ENCODE data around the gene CNOT8.
"Not testable (repeated sequence)": the region's sequence is repeated elsewhere in the genome, so short reads cannot be mapped to it uniquely, and the experiment has no call there.

CNOT8 gene

GRCh38 chr5:154858297-154858971, at the start of gene CNOT8:
CNOT8 (plus strand) TSS chr5:154858627; CDS start chr5:154863279, 4,652 bp downstream.
- H3K4me3 ChIP-seq (ENCODE audit: low read depth, low read length) = peak within 1 kb of the TSS; percentile 94

GRCh38 chr5:154811239-154811638, 47.2 kb upstream of the CNOT8 start:
- no peak overlapping the region for H3K4me3 ChIP-seq (ENCODE audit: low read depth, low read length)

GRCh38 chr5:154811653-154812465, 46.6 kb upstream of the CNOT8 start:
- no peak overlapping the region for H3K4me3 ChIP-seq (ENCODE audit: low read depth, low read length)

DNA sequence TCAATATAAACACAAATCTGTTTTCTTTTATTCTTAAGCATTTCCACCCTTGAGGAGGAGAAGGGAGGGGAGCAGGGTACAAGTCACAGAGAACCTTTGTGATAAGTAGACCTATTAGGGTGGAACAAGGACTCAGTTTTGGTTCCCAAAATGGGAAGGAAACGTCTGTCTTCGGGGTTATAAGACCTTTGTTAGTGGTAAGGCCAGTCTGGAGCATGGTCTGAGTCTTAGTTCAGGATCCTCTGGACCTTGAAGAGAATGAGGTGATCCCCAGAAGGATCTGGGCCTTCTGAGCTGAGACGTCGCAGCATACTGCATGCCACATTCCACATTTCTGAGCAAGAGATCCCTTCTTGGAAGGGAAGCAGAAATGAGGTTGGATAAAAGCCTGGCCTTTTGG, 45.3 kb upstream of the CNOT8 start:
- H3K4me3 ChIP-seq (ENCODE audit: low read depth, low read length) = no peak overlapping the region

- no peak overlapping the region for H3K4me3 ChIP-seq (ENCODE audit: low read depth, low read length)
Measured at GRCh38 chr5:154813736-154814135, 44.7 kb upstream of the CNOT8 start.

- no peak overlapping the region for H3K4me3 ChIP-seq (ENCODE audit: low read depth, low read length)
Measured at GRCh38 chr5:154815025-154815424, 43.4 kb upstream of the CNOT8 start.

- H3K4me3 ChIP-seq (ENCODE audit: low read depth, low read length) = no peak overlapping the region
Measured at GRCh38 chr5:154815684-154816247, 42.7 kb upstream of the CNOT8 start.

DNA sequence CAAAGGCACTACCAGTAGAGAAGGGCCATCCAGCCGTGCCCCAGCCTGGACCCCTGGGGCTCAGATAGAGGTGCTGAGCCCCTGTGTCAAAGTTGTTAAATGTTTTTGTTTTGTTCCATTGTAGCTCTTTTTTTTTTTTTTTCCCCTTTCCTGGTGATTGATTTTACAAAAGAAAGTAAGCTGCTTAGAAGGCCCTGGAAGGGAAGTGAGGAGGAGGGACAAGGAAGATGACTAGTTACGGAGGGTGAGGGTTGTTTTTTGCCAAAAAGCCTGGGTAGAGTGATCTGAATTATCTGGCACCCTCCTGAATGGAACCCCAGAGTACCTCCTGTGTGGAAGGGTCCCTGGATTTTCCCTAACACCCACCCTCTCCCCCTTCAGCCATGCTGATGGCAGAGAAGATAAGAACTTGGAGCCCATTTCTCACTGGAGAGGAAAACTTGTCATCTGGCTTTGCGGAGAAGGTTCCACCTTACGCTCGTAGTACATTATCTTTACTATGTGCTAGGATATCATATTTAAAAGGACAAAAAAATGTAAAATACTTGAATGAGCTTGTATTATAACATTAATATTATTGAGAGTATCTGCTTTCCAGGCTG, 41.4 kb upstream of the CNOT8 start:
- no peak overlapping the region for H3K4me3 ChIP-seq (ENCODE audit: low read depth, low read length)

- H3K4me3 ChIP-seq (ENCODE audit: low read depth, low read length) = no peak overlapping the region
Measured at GRCh38 chr5:154817815-154818214, 40.6 kb upstream of the CNOT8 start.

GRCh38 chr5:154818471-154819116, 39.8 kb upstream of the CNOT8 start:
- no peak overlapping the region for H3K4me3 ChIP-seq (ENCODE audit: low read depth, low read length)

- H3K4me3 ChIP-seq (ENCODE audit: low read depth, low read length) = no peak overlapping the region
Measured at GRCh38 chr5:154819546-154819945, 38.9 kb upstream of the CNOT8 start.

DNA sequence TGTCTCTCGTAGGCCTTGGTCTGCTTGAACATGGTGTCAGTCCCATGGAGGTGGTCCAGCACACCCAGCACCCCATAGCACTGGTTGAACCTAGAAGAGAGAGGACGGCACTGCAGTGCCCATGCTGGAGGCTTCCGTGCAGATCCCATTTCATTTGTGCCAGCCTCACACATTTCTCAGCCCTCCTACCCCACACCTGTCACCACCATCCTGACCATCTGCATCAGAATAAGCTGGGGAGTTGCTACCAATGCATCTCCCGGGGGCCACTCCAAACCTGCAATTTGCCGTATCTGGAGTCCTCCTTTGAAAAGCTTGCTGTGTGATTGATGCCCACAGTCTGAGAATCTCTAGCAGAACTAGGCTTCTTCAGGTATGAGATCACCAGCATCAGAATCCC, 38.0 kb upstream of the CNOT8 start:
- H3K4me3 ChIP-seq (ENCODE audit: low read depth, low read length) = no peak overlapping the region

- not testable (repeated sequence) for H3K4me3 ChIP-seq (ENCODE audit: low read depth, low read length)
Measured at GRCh38 chr5:154822896-154823295, 35.5 kb upstream of the CNOT8 start.

- no peak overlapping the region for H3K4me3 ChIP-seq (ENCODE audit: low read depth, low read length)
Measured at GRCh38 chr5:154823605-154824004, 34.8 kb upstream of the CNOT8 start.

- H3K4me3 ChIP-seq (ENCODE audit: low read depth, low read length) = no peak overlapping the region
Measured at GRCh38 chr5:154824070-154824469, 34.4 kb upstream of the CNOT8 start.

- H3K4me3 ChIP-seq (ENCODE audit: low read depth, low read length) = no peak overlapping the region
Measured at GRCh38 chr5:154829181-154829588, 29.2 kb upstream of the CNOT8 start.

DNA sequence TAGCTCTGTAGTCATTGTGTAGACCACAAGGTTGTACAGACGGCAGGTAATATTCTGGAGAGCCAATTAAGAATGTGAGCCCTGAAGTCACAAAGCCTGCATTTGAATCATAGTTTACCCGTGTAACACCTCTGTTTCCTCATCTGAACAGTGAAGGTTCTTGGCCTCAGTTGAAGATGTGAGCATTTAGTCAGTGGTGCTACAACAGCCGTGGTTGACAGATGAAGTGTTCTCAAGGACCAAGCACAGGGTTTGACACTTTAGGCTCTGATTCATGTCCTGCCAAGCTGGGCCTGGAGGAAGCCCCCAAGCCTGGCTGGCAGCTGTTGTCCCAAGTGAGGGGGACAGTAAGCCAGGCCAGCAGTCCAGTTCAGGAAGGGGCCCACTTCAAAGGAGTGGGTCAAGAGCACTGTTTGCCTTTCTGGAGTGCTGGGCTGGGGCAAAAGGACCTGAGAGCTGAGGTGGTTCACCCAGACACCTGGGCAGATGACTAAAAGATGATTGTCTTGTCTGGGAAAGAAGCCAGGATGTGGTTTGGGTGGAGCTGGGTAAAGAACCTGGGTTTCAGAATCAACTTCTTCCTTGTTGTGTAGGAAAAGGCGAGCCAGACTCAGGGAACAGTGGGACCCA, 28.7 kb upstream of the CNOT8 start:
- no peak overlapping the region for H3K4me3 ChIP-seq (ENCODE audit: low read depth, low read length)

- no peak overlapping the region for H3K4me3 ChIP-seq (ENCODE audit: low read depth, low read length)
Measured at GRCh38 chr5:154830219-154830595, 28.2 kb upstream of the CNOT8 start.

- H3K4me3 ChIP-seq (ENCODE audit: low read depth, low read length) = no peak overlapping the region
Measured at GRCh38 chr5:154830596-154830995, 27.8 kb upstream of the CNOT8 start.

DNA sequence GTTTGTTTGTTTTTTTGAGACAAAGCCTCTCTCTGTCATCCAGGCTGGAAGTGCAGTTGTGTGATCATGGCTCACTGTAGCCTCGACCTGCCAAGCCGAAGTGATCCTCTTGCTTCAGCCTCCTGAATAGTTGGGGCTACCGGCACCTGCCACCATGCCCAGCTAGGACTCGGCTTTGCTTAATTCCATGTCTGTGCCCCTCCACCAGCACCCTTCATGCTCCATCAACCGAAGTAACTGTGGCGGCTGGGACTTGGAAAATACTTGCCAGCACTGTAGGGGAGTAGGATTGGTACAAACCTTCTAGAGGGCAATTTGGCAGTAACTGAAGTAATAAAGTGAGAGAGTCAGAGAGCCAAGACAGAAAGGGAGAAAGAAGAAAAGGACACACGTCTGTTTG, 27.0 kb upstream of the CNOT8 start:
- no peak overlapping the region for H3K4me3 ChIP-seq (ENCODE audit: low read depth, low read length)

DNA sequence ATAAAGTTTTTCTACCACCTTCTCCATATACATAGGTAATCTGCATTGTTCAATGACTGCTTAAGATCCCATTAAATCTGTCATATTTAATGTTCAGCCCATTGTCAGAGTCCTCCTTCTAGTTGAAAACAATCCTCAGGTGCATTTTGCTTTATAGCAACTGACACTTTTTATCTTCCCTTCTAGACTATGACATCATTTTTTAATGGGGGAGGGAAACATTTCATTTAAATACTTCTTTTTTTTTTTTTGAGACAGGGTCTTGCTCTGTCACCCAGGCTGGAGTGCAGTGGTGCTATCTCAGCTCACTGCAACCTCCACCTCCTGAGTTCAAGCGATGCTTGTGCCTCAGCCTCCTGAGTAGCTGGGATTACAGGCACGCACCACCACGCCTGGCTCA, 25.6 kb upstream of the CNOT8 start:
- H3K4me3 ChIP-seq (ENCODE audit: low read depth, low read length) = not testable (repeated sequence)
